CD14-positive monocyte (primary cell): ENCODE results near the gene CDH23. TPM values are rescaled to one million over a fixed set of nuclear protein-coding genes. Genes with fewer than 3 reads are reported as not detected.
A peak's percentile ranks its signal among the peaks of the same experiment; 100 is the strongest.

Experiments used
- DNase-seq, 3 donors: peaks; one replicate each; pipeline ENCODE4 v3.0.0-alpha.2; 2011 to 2022
- H2AFZ ChIP-seq: 2 replicates; pipeline ENCODE4 v1.6.0; 2012; ENCODE audit warnings: mild to moderate bottlenecking, low read depth, low read length, inconsistent platforms; ENCODE audit not compliant: insufficient read depth, poor library complexity, severe bottlenecking
- H3K27ac ChIP-seq, 2 donors: 1 replicate in 1 of 2; 2 replicates in 1 of 2; pipeline ENCODE4 v1.5.1; 2012 to 2013; ENCODE audit warnings: low read length in 2 of 2, control low read depth in 1 of 2, inconsistent platforms in 1 of 2, low read depth in 1 of 2, mild to moderate bottlenecking in 1 of 2
- H3K27me3 ChIP-seq, 2 donors: one replicate each; pipeline versions ENCODE4 v1.6.0 to v1.6.1; 2011 to 2013; ENCODE audit warnings: low read length in 2 of 2; ENCODE audit not compliant: control insufficient read depth in 2 of 2, insufficient read depth in 2 of 2
- H3K36me3 ChIP-seq, 2 donors: replicated peaks in 1 of 2; 1 replicate in 1 of 2; 2 replicates in 1 of 2; pipeline versions ENCODE4 v1.5.1 to v1.6.1; 2012 to 2013; ENCODE audit warnings: low read length in 2 of 2, control low read depth in 1 of 2, inconsistent platforms in 1 of 2, mild to moderate bottlenecking in 1 of 2; ENCODE audit not compliant: insufficient read depth in 2 of 2, control insufficient read depth in 1 of 2
- H3K4me1 ChIP-seq, 2 donors: 1 replicate in 1 of 2; 2 replicates in 1 of 2; pipeline versions ENCODE4 v1.5.1 to v1.6.1; 2012 to 2013; ENCODE audit warnings: low read length in 2 of 2, control low read depth in 1 of 2, inconsistent platforms in 1 of 2, mild to moderate bottlenecking in 1 of 2, moderate library complexity in 1 of 2; ENCODE audit not compliant: insufficient read depth in 2 of 2, control insufficient read depth in 1 of 2
- H3K4me2 ChIP-seq: replicated peaks from 2 replicates; pipeline ENCODE3; 2012; ENCODE audit warnings: low read length, moderate library complexity, mild to moderate bottlenecking; ENCODE audit not compliant: poor library complexity, severe bottlenecking; ENCODE audit errors: extremely low read depth
- H3K4me3 ChIP-seq, 3 experiments: fragments of 200-600 bp in 1 of 3; sonication (generic) in 1 of 3; replicated peaks in 1 of 3; 1 replicate in 2 of 3; 2 replicates in 1 of 3; pipeline ENCODE4 v1.5.1; 2011 to 2013; ENCODE audit warnings: low read length in 3 of 3, mild to moderate bottlenecking in 3 of 3, control low read depth in 2 of 3, low read depth in 2 of 3, inconsistent platforms in 1 of 3, moderate library complexity in 1 of 3
- H3K79me2 ChIP-seq: 2 replicates; pipeline ENCODE4 v1.6.0; 2012; ENCODE audit warnings: mild to moderate bottlenecking, control low read depth, inconsistent platforms, low read length, moderate library complexity; ENCODE audit not compliant: insufficient read depth
- H3K9ac ChIP-seq: 2 replicates; pipeline ENCODE4 v1.6.0; 2017; ENCODE audit warnings: low read length, mild to moderate bottlenecking; ENCODE audit not compliant: insufficient read depth, poor library complexity, severe bottlenecking
- H3K9me3 ChIP-seq, 2 donors: replicated peaks in 1 of 2; 1 replicate in 1 of 2; 2 replicates in 1 of 2; pipeline versions ENCODE4 v1.5.1 to v1.6.1; 2012 to 2013; ENCODE audit warnings: low read length in 2 of 2, control low read depth in 1 of 2; ENCODE audit not compliant: control insufficient read depth in 1 of 2, insufficient read depth in 1 of 2
- H4K20me1 ChIP-seq: 2 replicates; pipeline ENCODE4 v1.6.0; 2012; ENCODE audit warnings: mild to moderate bottlenecking, low read length, control low read depth, moderate library complexity; ENCODE audit not compliant: insufficient read depth
- H3K27ac Mint-ChIP-seq, 7 donors: one replicate each; pipeline ENCODE4 v1.8.0; 2020; ENCODE audit warnings: mild to moderate bottlenecking in 7 of 7, mixed read lengths in 7 of 7, moderate library complexity in 6 of 7, inconsistent platforms in 2 of 7
- H3K27me3 Mint-ChIP-seq, 3 donors: one replicate each; pipeline ENCODE4 v1.8.0; 2021 to 2022; ENCODE audit warnings: low read depth in 3 of 3, mild to moderate bottlenecking in 3 of 3, mixed read lengths in 3 of 3, moderate library complexity in 3 of 3, inconsistent platforms in 1 of 3
- H3K36me3 Mint-ChIP-seq, 2 donors: one replicate each; pipeline ENCODE4 v1.8.0; 2020; ENCODE audit warnings: mixed read lengths in 2 of 2, inconsistent platforms in 1 of 2, mild to moderate bottlenecking in 1 of 2
- H3K4me1 Mint-ChIP-seq: one replicate; pipeline ENCODE4 v1.8.0; 2020; ENCODE audit warnings: mild to moderate bottlenecking, mixed read lengths
- H3K4me3 Mint-ChIP-seq, 2 donors: one replicate each; pipeline ENCODE4 v1.8.0; 2020; ENCODE audit warnings: mild to moderate bottlenecking in 2 of 2, mixed read lengths in 2 of 2, moderate library complexity in 1 of 2
- H3K9me3 Mint-ChIP-seq, 7 donors: one replicate each; pipeline ENCODE4 v1.8.0; 2020 to 2022; ENCODE audit warnings: mixed read lengths in 7 of 7, mild to moderate bottlenecking in 6 of 7, moderate library complexity in 6 of 7, inconsistent platforms in 2 of 7
- CTCF ChIP-seq: fragments of 200-600 bp; IDR thresholded peaks from one replicate; pipeline ENCODE4 v1.8.0; 2022; ENCODE audit warnings: antibody characterized with exemption, mild to moderate bottlenecking
- WGBS: methylation state at CpG from one replicate; pipeline ENCODE4 v1.1.5; 2013; ENCODE audit warnings: missing lambda C conversion rate; ENCODE audit not compliant: insufficient coverage; 5-methylcytosine and 5-hydroxymethylcytosine counted together
- intact Hi-C, 2 donors: fragments of 100-400 bp; cut with micrococcal nuclease; formaldehyde crosslinking; loops; one replicate each; pipeline versions ENCODE4 v1.15.0 to v1.15.1; 2023
- polyA plus RNA-seq, 3 donors: library from polyadenylated mRNA; depleted of rRNA in 1 of 3; unstranded in 2 of 3; stranded (reverse) in 1 of 3; fragments of 300-500 nt in 2 of 3; fragments of >200 nt in 1 of 3; fragmentation: Illumina TruSeq in 2 of 3; gene quantifications; 1 replicate in 2 of 3; 2 replicates in 1 of 3; pipeline ENCODE4 v1.2.3, GENCODE V29; 2012 to 2021

Gene CDH23
- polyA plus RNA-seq, 3 donors: 8.2 to 36.2 (median 10.5) TPM

- DNase-seq: peak; percentile 62 to 77 (median 69)
- H2AFZ ChIP-seq: no peak overlapping the region
- H3K27ac Mint-ChIP-seq: peak overlapping the region; percentile 85 to 95 (median 93)
- peaks cover 5% of the 10 kb centered on the region for H3K79me2 ChIP-seq
- H3K27me3 Mint-ChIP-seq: no peaks in the 10 kb centered on the region
- H3K9me3 Mint-ChIP-seq: peaks cover 0 to 2% (median 0%) of the 10 kb centered on the region in 7 donors
- intact Hi-C loops: loop anchor here in 1 of 2 donors (2.0 to 10.0 kb wide), 2 partner anchors 13 to 403 kb away; partner anchors contain the start of gene VSIR
- WGBS: 0% methylated on average over 4 of the region's 6 CpGs
- no peak overlapping the region for H3K9ac ChIP-seq
- H3K4me2 ChIP-seq: peak overlapping the region; percentile 70
- peak overlapping the region; percentile 83 to 89 for H3K27ac ChIP-seq
- H3K27me3 ChIP-seq: no peaks in the 10 kb centered on the region
- H3K4me3 ChIP-seq: peak overlapping the region in 2 of 3 experiments; percentile 4 to 64
- H3K4me1 ChIP-seq: peaks cover 88 to 90% of the 10 kb centered on the region in 2 donors
- no peak for TF ChIP-seq CTCF
- H3K4me3 Mint-ChIP-seq: peak overlapping the region; percentile 31 to 77
- H4K20me1 ChIP-seq: no peaks in the 10 kb centered on the region
- no peaks in the 10 kb centered on the region for H3K36me3 Mint-ChIP-seq
- H3K36me3 ChIP-seq: no peaks in the 10 kb centered on the region
- H3K4me1 Mint-ChIP-seq: peaks cover 82% of the 10 kb centered on the region
- H3K9me3 ChIP-seq: no peaks in the 10 kb centered on the region
Observed at GRCh38 chr10:71371750-71372166, 25.0 kb upstream of the CDH23 start.

- peak overlapping the region; percentile 85 to 95 (median 93) for H3K27ac Mint-ChIP-seq
- Histone ChIP-seq H3K4me2 (peak overlapping the region; percentile 70), H3K36me3 (no peaks in the 10 kb centered on the region), H4K20me1 (no peaks in the 10 kb centered on the region), H3K27ac (peak overlapping the region; percentile 83 to 89), H3K9ac (peak overlapping the region; percentile 28), H2AFZ (peak overlapping the region; percentile 47), H3K79me2 (peaks cover 9% of the 10 kb centered on the region), H3K4me1 (peaks cover 87 to 90% of the 10 kb centered on the region in 2 donors), H3K27me3 (no peaks in the 10 kb centered on the region), H3K4me3 (peak overlapping the region in 1 of 3 experiments; percentile 64), H3K9me3 (no peaks in the 10 kb centered on the region)
- H3K4me1 Mint-ChIP-seq: peaks cover 77% of the 10 kb centered on the region
- intact Hi-C loops: loop anchor here in 1 of 2 donors (2.0 to 10.0 kb wide), 2 partner anchors 14 to 402 kb away; partner anchors contain the start of gene VSIR
- TF ChIP-seq CTCF: no peak
- peak overlapping the region; percentile 16 to 55 for H3K4me3 Mint-ChIP-seq
- no peaks in the 10 kb centered on the region for H3K27me3 Mint-ChIP-seq
- 46% methylated on average over 2 of the region's 10 CpGs for WGBS
- peak; percentile 37 to 59 (median 50) for DNase-seq
- H3K36me3 Mint-ChIP-seq: no peaks in the 10 kb centered on the region
- peaks cover 0 to 2% (median 0%) of the 10 kb centered on the region in 7 donors for H3K9me3 Mint-ChIP-seq
Observed at GRCh38 chr10:71372882-71373495, 23.7 kb upstream of the CDH23 start.
